HG03060 (cell line): ENCODE measurements around the gene TBCD.

Experiments
- ATAC-seq: cut with Tn5 transposase; IDR thresholded peaks from one replicate; pipeline ENCODE4 v1.9.1; 2021; ENCODE audit warnings: low read depth, moderate number of reproducible peaks; ENCODE audit not compliant: unreplicated experiment

Gene TBCD

DNA sequence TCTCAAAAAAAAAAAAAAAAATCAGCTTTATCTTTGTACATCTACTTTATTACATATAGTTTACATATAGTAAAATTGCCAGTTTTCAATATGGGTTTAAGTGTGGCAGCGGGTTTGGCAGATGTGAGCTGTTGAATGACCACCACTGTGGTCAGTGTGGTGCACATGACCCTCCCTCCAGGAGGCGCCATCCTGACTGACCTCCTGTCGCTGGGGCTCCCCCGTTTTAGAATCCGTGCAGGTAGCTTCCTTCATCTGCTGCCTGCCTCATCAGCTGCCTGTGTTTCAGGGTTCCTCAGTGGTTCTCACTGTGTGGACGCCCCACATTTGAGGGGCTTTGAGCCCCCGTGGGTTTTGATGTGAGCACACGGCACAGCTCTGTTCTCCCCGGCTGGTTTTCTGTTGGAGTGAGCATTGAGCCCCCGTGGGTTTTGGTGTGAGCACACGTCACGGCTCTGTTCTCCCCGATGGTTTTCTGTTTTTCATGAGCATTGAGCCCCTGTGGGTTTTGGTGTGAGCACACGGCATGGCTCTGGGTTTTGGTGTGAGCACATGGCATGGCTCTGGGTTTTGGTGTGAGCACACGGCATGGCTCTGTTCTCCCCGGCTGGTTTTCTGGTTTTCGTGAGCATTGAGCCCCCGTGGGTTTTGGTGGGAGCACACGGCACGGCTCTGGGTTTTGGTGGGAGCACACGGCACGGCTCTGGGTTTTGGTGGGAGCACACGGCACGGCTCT lies 145.8 kb downstream of the TBCD start:
- no peak for ATAC-seq

- ATAC-seq: no peak
Measured at GRCh38 chr17:82898976-82899514, 147.2 kb downstream of the TBCD start.

DNA sequence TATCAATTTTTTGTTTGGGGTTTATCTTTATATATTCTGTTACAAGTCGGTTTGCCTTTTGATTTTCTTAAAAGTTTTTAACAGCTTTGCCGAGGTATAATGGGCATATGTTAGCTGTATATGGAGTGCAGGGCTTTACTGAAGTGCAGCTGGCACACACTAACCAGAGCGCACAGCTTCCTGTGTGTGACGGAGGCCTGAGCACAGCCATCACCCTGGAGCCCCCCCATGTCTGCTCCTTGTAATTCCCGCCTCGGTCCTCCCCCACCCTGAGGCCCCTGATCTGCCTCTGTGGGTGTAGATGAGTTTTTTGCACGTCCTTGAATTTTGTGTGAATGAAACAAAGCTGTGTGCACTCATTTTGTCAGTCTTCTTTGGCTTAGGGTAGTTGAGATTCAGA lies 148.1 kb downstream of the TBCD start:
- ATAC-seq: no peak

- ATAC-seq: no peak
Measured at GRCh38 chr17:82900741-82901140, 148.9 kb downstream of the TBCD start.

- no peak for ATAC-seq
Measured at GRCh38 chr17:82901356-82901755, 149.5 kb downstream of the TBCD start.

DNA sequence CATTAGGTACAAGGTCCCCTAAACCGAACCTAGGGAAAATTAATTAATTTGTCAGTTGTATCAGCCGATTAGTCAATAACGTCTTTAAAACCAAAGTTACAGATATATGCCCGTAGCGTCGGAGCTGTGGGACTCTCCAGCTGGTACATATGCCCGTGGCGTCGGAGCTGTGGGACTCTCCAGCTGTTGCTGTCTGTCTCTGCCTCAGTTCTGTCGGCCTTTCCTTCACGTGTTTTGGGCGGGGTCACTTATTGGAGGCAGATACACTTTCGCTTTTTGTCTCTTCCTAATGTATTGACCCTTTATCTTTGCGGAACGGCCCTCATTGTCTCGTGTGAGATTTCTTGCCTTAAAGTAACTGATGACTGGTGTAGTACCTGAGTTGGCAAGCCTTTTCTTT lies 150.0 kb downstream of the TBCD start:
- no peak for ATAC-seq

DNA sequence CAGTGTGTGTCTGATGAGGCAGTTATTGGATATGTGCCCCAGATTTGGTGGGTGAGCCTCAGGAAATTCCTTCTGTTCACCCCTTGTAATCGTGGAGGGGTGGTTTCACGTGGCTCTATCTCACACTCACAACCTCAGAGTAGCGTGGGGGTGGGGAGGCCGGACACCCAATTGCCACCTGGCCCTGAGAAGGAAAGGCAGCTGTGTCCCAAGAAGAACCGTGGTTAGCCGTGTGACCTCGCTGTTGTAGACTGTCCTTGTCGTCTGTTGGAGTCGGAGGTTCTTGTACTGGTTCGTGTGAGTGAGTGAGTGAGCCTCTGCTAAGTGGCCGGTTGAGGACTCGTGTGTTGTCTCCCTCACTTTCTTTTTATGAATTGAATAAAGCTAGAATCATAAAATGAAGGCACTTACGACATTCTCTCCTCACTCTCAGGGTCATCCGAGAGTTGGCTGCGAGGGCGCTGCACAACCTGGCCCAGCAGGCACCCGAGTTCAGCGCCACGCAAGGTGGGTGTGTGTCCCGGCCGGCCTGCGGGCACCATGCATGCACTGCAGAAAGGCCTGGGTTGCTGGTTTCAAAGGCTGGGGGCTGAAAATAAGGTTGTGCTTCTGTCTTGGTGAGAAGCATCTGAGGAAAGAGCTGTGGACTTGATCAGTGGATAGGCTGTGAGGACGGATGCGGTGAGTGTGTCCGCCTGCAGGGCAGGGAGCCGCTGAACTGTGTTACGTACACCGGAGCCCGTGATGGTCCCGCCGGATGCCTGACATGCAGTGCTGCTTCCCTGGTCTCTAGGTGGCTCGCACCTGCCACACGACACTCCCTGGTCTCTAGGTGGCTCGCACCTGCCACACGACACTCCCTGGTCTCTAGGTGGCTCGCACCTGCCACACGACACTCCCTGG lies 151.4 kb downstream of the TBCD start:
- ATAC-seq: no peak

DNA sequence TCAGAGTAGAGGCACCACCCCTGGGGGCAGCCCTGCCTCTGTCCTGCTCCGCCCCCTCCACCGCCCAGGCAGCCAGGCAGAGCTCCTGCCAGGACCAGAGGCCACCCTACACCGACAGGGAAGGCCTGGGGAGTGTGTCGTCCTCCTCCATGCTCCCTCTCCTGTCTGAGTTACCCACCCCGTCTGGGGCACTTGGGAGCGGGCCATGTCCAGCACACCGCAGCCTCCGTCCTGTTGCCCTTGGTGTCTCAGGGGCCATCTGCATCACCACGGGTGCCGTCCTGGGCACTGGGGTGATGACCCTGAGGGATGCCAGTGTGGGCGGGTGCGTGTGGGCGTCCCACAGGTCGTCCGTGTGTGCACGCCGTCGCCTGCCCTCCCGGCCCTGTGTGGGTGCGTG lies 153.3 kb downstream of the TBCD start:
- ATAC-seq: no peak

- no peak for ATAC-seq
Measured at GRCh38 chr17:82907797-82908542, 156.1 kb downstream of the TBCD start.

GRCh38 chr17:82908543-82909160 lies 156.8 kb downstream of the TBCD start:
- ATAC-seq: no peak

DNA sequence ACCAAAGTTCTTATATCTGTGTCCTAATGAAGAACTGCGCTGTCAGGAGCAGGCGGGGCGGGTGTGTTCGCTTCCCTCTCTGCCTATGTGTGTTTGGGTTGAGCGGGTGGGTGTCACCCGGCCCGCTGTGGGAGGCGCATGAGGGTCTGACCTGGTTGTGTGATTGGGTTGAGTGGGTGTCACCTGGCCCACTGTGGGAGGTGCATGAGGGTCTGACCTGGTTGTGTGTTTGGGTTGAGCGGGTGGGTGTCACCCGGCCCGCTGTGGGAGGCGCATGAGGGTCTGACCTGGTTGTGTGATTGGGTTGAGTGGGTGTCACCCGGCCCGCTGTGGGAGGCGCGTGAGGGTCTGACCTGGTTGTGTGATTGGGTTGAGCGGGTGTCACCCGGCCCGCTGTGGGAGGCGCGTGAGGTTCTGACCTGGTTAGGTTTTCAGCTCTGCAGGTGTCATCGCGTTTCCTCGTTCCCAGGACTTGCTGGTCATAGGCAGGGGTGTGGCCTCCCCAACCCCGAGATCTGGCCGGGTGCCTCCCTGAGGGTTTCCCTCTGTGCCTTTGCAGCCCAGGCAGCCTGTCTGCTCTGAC lies 157.5 kb downstream of the TBCD start:
- ATAC-seq: no peak

DNA sequence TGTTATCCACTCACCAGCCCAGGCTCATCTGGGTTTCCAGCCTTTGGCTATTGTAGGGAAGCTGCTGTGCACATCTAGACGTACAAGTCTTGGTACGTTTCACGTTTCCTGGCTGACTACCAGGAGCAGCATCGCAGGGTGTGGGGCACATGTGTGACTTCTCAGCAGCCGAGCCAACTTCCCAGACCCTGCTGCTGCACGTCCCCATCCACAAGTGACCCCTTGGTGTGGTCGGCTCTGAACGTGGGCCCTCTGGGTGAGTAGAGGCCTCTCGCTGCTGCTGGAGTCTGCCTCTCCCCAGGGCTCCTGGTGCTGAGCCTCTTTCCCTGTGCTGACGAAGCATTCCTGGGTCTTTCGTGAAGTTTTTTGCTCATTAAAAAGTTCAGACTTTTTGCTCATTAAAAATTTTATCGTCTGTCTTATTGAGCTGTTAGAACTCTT lies 158.2 kb downstream of the TBCD start:
- ATAC-seq: no peak

GRCh38 chr17:82910770-82911169 lies 158.9 kb downstream of the TBCD start:
- ATAC-seq: no peak

DNA sequence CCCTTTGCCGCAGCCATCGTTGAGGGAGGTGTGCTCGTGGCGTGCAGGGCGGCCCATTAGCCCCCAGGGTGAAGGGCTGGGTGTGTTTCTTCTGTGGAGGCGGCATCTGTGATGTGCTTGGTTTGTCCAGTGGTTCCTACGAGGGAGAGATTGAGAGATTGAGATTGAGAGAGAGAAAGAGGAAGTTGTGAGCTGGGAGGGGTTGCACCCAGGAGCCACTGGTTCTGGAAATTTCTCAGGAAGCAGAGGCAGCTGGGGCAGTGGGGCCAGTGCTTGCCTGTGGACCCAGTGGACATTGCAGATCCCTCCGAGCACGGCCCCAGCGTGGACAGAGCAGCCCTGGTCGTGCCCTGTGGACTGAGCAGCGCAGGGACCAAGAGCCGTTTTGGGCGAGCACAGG lies 160.0 kb downstream of the TBCD start:
- ATAC-seq: no peak

- ATAC-seq: no peak
Measured at GRCh38 chr17:82912484-82913089, 160.7 kb downstream of the TBCD start.

GRCh38 chr17:82913304-82914043 lies 161.6 kb downstream of the TBCD start:
- ATAC-seq: no peak

GRCh38 chr17:82914375-82914774 lies 162.5 kb downstream of the TBCD start:
- ATAC-seq: no peak

GRCh38 chr17:82915010-82915756 lies 163.3 kb downstream of the TBCD start:
- no peak for ATAC-seq
